Cardiac muscle cell (in vitro differentiated cells and primary cell): ENCODE data around the gene IGFBP6. TPM values are rescaled to one million over a fixed set of nuclear protein-coding genes. Genes with fewer than 3 reads are reported as not detected.

Experiments
- DNase-seq, 2 donors: peaks; one replicate each; pipeline versions ENCODE4 v3.0.0 to v3.0.0-alpha.2; 2010 to 2017; ENCODE audit warnings: low read depth in 1 of 2, low spot score in 1 of 2
- H3K27ac ChIP-seq: fragments of 200-600 bp; sonication (generic); 2 replicates; pipeline ENCODE4 v1.5.1; 2016
- H3K27me3 ChIP-seq: fragments of 200-600 bp; sonication (generic); 2 replicates; pipeline ENCODE4 v1.6.0; 2016; ENCODE audit warnings: control low read depth
- H3K36me3 ChIP-seq: fragments of 200-600 bp; sonication (generic); 2 replicates; pipeline ENCODE4 v1.5.1; 2016; ENCODE audit warnings: control low read depth
- H3K4me1 ChIP-seq: fragments of 200-600 bp; sonication (generic); 2 replicates; pipeline ENCODE4 v1.8.1; 2017; ENCODE audit warnings: low read depth, mild to moderate bottlenecking, mixed run types
- H3K4me3 ChIP-seq: fragments of 200-600 bp; sonication (generic); 2 replicates; pipeline ENCODE4 v1.5.1; 2016; ENCODE audit warnings: mild to moderate bottlenecking
- H3K9me3 ChIP-seq: fragments of 200-600 bp; sonication (generic); 2 replicates; pipeline ENCODE4 v1.5.1; 2017; ENCODE audit warnings: low read depth, mild to moderate bottlenecking, control low read depth
- polyA plus RNA-seq: library from polyadenylated mRNA; unstranded; fragments of >200 nt; fragmentation: Nextera tagmentation; extraction: Ambion mirVana; gene quantifications from 2 replicates; pipeline ENCODE4 v1.2.1, GENCODE V29; 2016
- total RNA-seq: library from RNA; depleted of rRNA; stranded (reverse); fragments of >200 nt; gene quantifications from 2 replicates; pipeline ENCODE4 v1.2.3, GENCODE V29; 2016
- TF ChIP-seq, protein P1 (sequence below): IDR thresholded peaks from 2 replicates; pipeline ENCODE4 v1.5.1; 2012; ENCODE audit warnings: low read depth, mild to moderate bottlenecking, low read length

The IGFBP6 gene
- total and polyA plus RNA-seq, 2 experiments from 2014 or later, result 58.9 to 109 TPM

- H3K27ac ChIP-seq, result no peak overlapping the region
- TF ChIP-seq, protein P1, sequence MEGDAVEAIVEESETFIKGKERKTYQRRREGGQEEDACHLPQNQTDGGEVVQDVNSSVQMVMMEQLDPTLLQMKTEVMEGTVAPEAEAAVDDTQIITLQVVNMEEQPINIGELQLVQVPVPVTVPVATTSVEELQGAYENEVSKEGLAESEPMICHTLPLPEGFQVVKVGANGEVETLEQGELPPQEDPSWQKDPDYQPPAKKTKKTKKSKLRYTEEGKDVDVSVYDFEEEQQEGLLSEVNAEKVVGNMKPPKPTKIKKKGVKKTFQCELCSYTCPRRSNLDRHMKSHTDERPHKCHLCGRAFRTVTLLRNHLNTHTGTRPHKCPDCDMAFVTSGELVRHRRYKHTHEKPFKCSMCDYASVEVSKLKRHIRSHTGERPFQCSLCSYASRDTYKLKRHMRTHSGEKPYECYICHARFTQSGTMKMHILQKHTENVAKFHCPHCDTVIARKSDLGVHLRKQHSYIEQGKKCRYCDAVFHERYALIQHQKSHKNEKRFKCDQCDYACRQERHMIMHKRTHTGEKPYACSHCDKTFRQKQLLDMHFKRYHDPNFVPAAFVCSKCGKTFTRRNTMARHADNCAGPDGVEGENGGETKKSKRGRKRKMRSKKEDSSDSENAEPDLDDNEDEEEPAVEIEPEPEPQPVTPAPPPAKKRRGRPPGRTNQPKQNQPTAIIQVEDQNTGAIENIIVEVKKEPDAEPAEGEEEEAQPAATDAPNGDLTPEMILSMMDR, result no peak
- DNase-seq, result no peak
Measured at GRCh38 chr12:53096759-53097158, 708 bp upstream of the IGFBP6 start.

GRCh38 chr12:53097207-53097563 is 282 bp upstream of the IGFBP6 start:
- peaks cover 15% of the 10 kb centered on the region for H3K4me1 ChIP-seq
- TF ChIP-seq, protein P1, result no peak
- no peaks in the 10 kb centered on the region for H3K9me3 ChIP-seq
- H3K27me3 ChIP-seq, result peaks cover 3% of the 10 kb centered on the region
- no peak overlapping the region for H3K27ac ChIP-seq
- no peaks in the 10 kb centered on the region for H3K36me3 ChIP-seq
- H3K4me3 ChIP-seq, result peak overlapping the region; percentile 45
- DNase-seq, result peak in 1 of 2 donors; percentile 48

More at GRCh38 chr12:53096759-53097158, 708 bp upstream of the IGFBP6 start:
- Histone ChIP-seq H3K4me1 (peaks cover 15% of the 10 kb centered on the region), H3K9me3 (no peaks in the 10 kb centered on the region), H3K4me3 (peak overlapping the region; percentile 45), H3K27me3 (peaks cover 3% of the 10 kb centered on the region), H3K36me3 (no peaks in the 10 kb centered on the region)

GRCh38 chr12:53098354-53098981 is 1.0 kb downstream of the IGFBP6 start:
- no peaks in the 10 kb centered on the region for H3K9me3 ChIP-seq
- no peaks in the 10 kb centered on the region for H3K36me3 ChIP-seq
- H3K27me3 ChIP-seq, result peaks cover 3% of the 10 kb centered on the region
- DNase-seq, result peak in 1 of 2 donors; percentile 56
- peak overlapping the region; percentile 45 for H3K4me3 ChIP-seq
- peaks cover 25% of the 10 kb centered on the region for H3K4me1 ChIP-seq
- TF ChIP-seq, protein P1, result no peak
- H3K27ac ChIP-seq, result no peak overlapping the region

DNA sequence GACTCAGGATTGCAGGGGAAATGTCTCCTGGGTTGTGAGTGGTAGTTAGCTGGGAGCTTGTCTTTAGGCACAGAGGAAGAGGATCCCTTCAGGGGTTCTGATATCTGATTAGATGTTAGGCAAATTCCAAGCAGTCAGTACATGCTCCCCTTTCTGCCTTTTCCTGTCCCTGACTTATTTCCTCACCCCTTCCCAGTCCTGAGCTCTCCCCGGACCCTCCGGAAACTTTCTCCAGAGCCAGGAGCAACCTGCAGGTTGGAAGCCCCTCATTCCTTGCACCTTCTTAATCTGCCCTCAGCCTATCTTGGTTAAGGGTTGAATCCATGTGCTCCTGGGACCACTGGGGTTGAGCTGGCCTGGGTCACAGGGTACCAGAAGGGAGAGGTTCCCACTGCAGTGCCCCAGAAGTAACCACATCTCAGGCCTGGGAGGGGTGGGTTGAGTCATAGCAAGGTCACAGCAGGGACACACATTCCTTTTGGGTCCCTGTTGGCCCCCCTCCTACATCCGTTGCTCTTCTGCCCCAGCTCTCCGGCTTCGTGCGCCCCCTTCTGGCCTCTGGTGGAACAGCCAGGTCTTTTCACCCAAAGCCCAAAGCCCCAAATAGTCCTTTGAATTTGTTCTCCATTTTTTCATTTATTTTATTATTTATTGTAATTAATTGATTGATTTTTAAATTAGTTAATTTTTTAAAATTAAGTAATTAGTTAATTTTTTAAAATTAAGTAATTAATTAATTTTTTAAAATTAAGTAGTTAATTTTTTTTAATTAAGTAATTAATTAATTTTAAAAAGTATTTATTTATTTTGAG is 1.8 kb downstream of the IGFBP6 start:
- Histone ChIP-seq H3K36me3 (no peaks in the 10 kb centered on the region), H3K27ac (no peak overlapping the region), H3K9me3 (no peaks in the 10 kb centered on the region), H3K4me1 (peaks cover 33% of the 10 kb centered on the region), H3K4me3 (no peak overlapping the region), H3K27me3 (peaks cover 3% of the 10 kb centered on the region)
- peak; percentile 89 to 96 for DNase-seq
- TF ChIP-seq, protein P1, result peak; percentile 94

- no peak for DNase-seq
- H3K36me3 ChIP-seq, result no peaks in the 10 kb centered on the region
- TF ChIP-seq, protein P1, result no peak
- H3K27me3 ChIP-seq, result peaks cover 3% of the 10 kb centered on the region
- no peak overlapping the region for H3K4me3 ChIP-seq
- peaks cover 39% of the 10 kb centered on the region for H3K4me1 ChIP-seq
- no peak overlapping the region for H3K27ac ChIP-seq
- no peaks in the 10 kb centered on the region for H3K9me3 ChIP-seq
Measured at GRCh38 chr12:53100466-53101151, 3.1 kb downstream of the IGFBP6 start.
